ENCODE measurements around the gene GDPD4.

GRCh38 chr11:77171885-77172665, 129.4 kb downstream of the GDPD4 start:
- no peak for TF ChIP-seq CTCF (IDR thresholded peaks at IDR 0.05)
- TF ChIP-seq POLR2A (IDR thresholded peaks at IDR 0.05): no peak
- TF ChIP-seq EP300 (IDR thresholded peaks at IDR 0.05; ENCODE audit: low read depth): no peak
- TF ChIP-seq POLR2AphosphoS5 (IDR thresholded peaks at IDR 0.05): no peak

Measured in transverse colon (tissue), 4 donors.